IPS DF 4.7 (cell line): ENCODE data around the gene DOCK3.
"Not testable (repeated sequence)": the region's sequence is repeated elsewhere in the genome, so short reads cannot be mapped to it uniquely, and the experiment has no call there.

ENCODE experiments used
- DNase-seq: peaks from one replicate; pipeline ENCODE4 v3.0.0-alpha.2; 2013; ENCODE audit warnings: low spot score; ENCODE audit errors: extremely low read depth

The DOCK3 gene

GRCh38 chr3:51099794-51100535 lies 425.2 kb downstream of the DOCK3 start:
- DNase-seq = peak; percentile 58

GRCh38 chr3:51100536-51100851 lies 425.8 kb downstream of the DOCK3 start:
- DNase-seq = no peak

- no peak for DNase-seq
Observed at GRCh38 chr3:51102396-51102795, 427.7 kb downstream of the DOCK3 start.

- no peak for DNase-seq
Observed at GRCh38 chr3:51106242-51106876, 431.6 kb downstream of the DOCK3 start.

GRCh38 chr3:51110586-51110985 lies 435.9 kb downstream of the DOCK3 start:
- DNase-seq = no peak

- no peak for DNase-seq
Observed at GRCh38 chr3:51122944-51123343, 448.2 kb downstream of the DOCK3 start.

GRCh38 chr3:51123531-51123930 lies 448.8 kb downstream of the DOCK3 start:
- no peak for DNase-seq

- not testable (repeated sequence) for DNase-seq
Observed at GRCh38 chr3:51131607-51132006, 456.9 kb downstream of the DOCK3 start.

- DNase-seq = no peak
Observed at GRCh38 chr3:51137715-51138114, 463.0 kb downstream of the DOCK3 start.

- no peak for DNase-seq
Observed at GRCh38 chr3:51139616-51140015, 464.9 kb downstream of the DOCK3 start.

- no peak for DNase-seq
Observed at GRCh38 chr3:51141573-51141972, 466.8 kb downstream of the DOCK3 start.

GRCh38 chr3:51145811-51146585 lies 471.3 kb downstream of the DOCK3 start:
- no peak for DNase-seq

GRCh38 chr3:51146781-51147180 lies 472.1 kb downstream of the DOCK3 start:
- DNase-seq = no peak

GRCh38 chr3:51156147-51156546 lies 481.4 kb downstream of the DOCK3 start:
- no peak for DNase-seq

GRCh38 chr3:51163051-51163450 lies 488.3 kb downstream of the DOCK3 start:
- no peak for DNase-seq

- DNase-seq = no peak
Observed at GRCh38 chr3:51173518-51174271, 499.0 kb downstream of the DOCK3 start.

GRCh38 chr3:51176923-51177322 lies 502.2 kb downstream of the DOCK3 start:
- DNase-seq = no peak

- not testable (repeated sequence) for DNase-seq
Observed at GRCh38 chr3:51186446-51186845, 511.7 kb downstream of the DOCK3 start.

GRCh38 chr3:51190199-51190598 lies 515.5 kb downstream of the DOCK3 start:
- DNase-seq = no peak

- DNase-seq = no peak
Observed at GRCh38 chr3:51190827-51191226, 516.1 kb downstream of the DOCK3 start.

GRCh38 chr3:51191768-51192167 lies 517.0 kb downstream of the DOCK3 start:
- DNase-seq = no peak

- no peak for DNase-seq
Observed at GRCh38 chr3:51198477-51198876, 523.8 kb downstream of the DOCK3 start.
